H54 (cell line): Measurements from ENCODE around the gene CC2D1A.
A peak's percentile ranks its signal among the peaks of the same experiment; 100 is the strongest.

Source experiments
- DNase-seq: peaks from one replicate; pipeline ENCODE4 v3.0.0; 2011; ENCODE audit warnings: low spot score, mixed read lengths; ENCODE audit not compliant: insufficient read length
- FAIRE-seq: peaks from 3 replicates; lab custom pipeline; 2011; peaks lifted over from hg19 to GRCh38; lab: Jason Lieb, UNC
- POLR2A ChIP-seq: IDR thresholded peaks from 2 replicates; pipeline ENCODE4 v1.6.1; 2011; ENCODE audit warnings: low read depth, mild to moderate bottlenecking, low read length

CC2D1A gene

GRCh38 chr19:13870873-13871272, 35.1 kb upstream of the CC2D1A start:
- no peak for TF ChIP-seq POLR2A
- no peak for DNase-seq
- no peak for FAIRE-seq

GRCh38 chr19:13872339-13872694, 33.7 kb upstream of the CC2D1A start:
- no peak for DNase-seq
- FAIRE-seq: no peak
- no peak for TF ChIP-seq POLR2A

GRCh38 chr19:13872695-13873389, 33.2 kb upstream of the CC2D1A start:
- DNase-seq (no peak), FAIRE-seq (no peak)
- TF ChIP-seq POLR2A: no peak

- no peak for TF ChIP-seq POLR2A
Measured at GRCh38 chr19:13873834-13874515, 32.0 kb upstream of the CC2D1A start.

GRCh38 chr19:13875824-13876223, 30.2 kb upstream of the CC2D1A start:
- no peak for TF ChIP-seq POLR2A
- no peak for FAIRE-seq
- DNase-seq: no peak

More at GRCh38 chr19:13873834-13874515, 32.0 kb upstream of the CC2D1A start:
- FAIRE-seq: no peak
- DNase-seq: no peak

- no peak for FAIRE-seq
- DNase-seq: no peak
- no peak for TF ChIP-seq POLR2A
Measured at GRCh38 chr19:13876834-13877233, 29.2 kb upstream of the CC2D1A start, which contains the start of gene NANOS3. TSS of gene NANOS3 (plus strand) at chr19:13877134. CDS start at chr19:13877249, 115 bp downstream.

- FAIRE-seq: no peak
Measured at GRCh38 chr19:13877303-13877702, 28.7 kb upstream of the CC2D1A start.

GRCh38 chr19:13880059-13881043, 25.6 kb upstream of the CC2D1A start:
- TF ChIP-seq POLR2A: peak; percentile 13; the same call in 1 of the 2 replicates
- peak; percentile 57 for FAIRE-seq
- peak; percentile 97 for DNase-seq

More at GRCh38 chr19:13877303-13877702, 28.7 kb upstream of the CC2D1A start:
- no peak for TF ChIP-seq POLR2A
- DNase-seq: no peak

GRCh38 chr19:13881251-13881691, 24.7 kb upstream of the CC2D1A start:
- DNase-seq (no peak), FAIRE-seq (no peak)
- no peak for TF ChIP-seq POLR2A

GRCh38 chr19:13881692-13882418, 24.1 kb upstream of the CC2D1A start:
- FAIRE-seq (no peak), DNase-seq (no peak)
- TF ChIP-seq POLR2A: no peak

GRCh38 chr19:13882419-13882795, 23.6 kb upstream of the CC2D1A start:
- TF ChIP-seq POLR2A: no peak
- FAIRE-seq (no peak), DNase-seq (no peak)

GRCh38 chr19:13882836-13883235, 23.2 kb upstream of the CC2D1A start:
- DNase-seq (no peak), FAIRE-seq (no peak)
- TF ChIP-seq POLR2A: no peak

- DNase-seq: no peak
- TF ChIP-seq POLR2A: no peak
- no peak for FAIRE-seq
Measured at GRCh38 chr19:13883516-13884064, 22.4 kb upstream of the CC2D1A start.
